Measurements from ENCODE around the gene EPB41L5.
"Not testable (repeated sequence)": the region's sequence is repeated elsewhere in the genome, so short reads cannot be mapped to it uniquely, and the experiment has no call there.

- TF ChIP-seq CTCF (IDR thresholded peaks at IDR 0.05; ENCODE audit: low read depth, low read length, missing input control); JUND (IDR thresholded peaks at IDR 0.05); GABPA (IDR thresholded peaks at IDR 0.05 in 1 of 2, conservative IDR thresholded peaks at IDR 0.05 in 1 of 2); MAX (IDR thresholded peaks at IDR 0.05); EGR1 (IDR thresholded peaks at IDR 0.05; ENCODE audit: low read depth in 2 of 2); YY1 (IDR thresholded peaks at IDR 0.05); FOXA1 (IDR thresholded peaks at IDR 0.05); ATF3 (IDR thresholded peaks at IDR 0.05); NR2F2 (IDR thresholded peaks at IDR 0.05); REST (IDR thresholded peaks at IDR 0.05); RAD21 (IDR thresholded peaks at IDR 0.05); SP1 (IDR thresholded peaks at IDR 0.05); TAF1 (conservative IDR thresholded peaks at IDR 0.05); RXRA (IDR thresholded peaks at IDR 0.05): not testable (repeated sequence)
Measured at GRCh38 chr2:120199817-120200459, 187.1 kb downstream of the EPB41L5 start.

Data from liver (tissue), 3 donors.